Measurements from ENCODE around the gene VPS33B.

GRCh38 chr15:91070872-91071271, 48.5 kb upstream of the VPS33B start:
- TF ChIP-seq CTCF (IDR thresholded peaks at IDR 0.05) (no peak), POLR2A (IDR thresholded peaks at IDR 0.05) (no peak)

Data from testis (tissue), 2 donors.